ENCODE measurements around the gene CNGB1.

The CNGB1 gene

DNA sequence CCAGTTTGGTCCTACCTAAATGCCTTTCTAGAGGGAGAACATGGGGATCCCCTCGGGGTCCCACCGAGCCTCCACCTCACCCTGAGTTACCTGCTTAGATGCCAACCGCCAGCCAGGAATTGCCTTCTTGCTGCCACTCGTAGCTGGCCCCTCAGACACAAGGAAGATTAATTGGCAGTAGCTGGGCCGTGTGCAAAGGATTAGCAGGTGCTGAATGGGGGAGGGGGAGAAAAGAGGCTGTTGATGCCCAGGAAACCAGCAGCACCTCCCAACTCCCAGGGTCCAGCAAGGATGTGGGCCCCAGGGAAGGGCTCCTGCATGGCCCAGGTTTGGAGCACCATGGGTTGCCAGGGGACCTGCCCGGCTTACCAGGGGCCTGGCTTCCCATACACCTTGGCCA lies at the start of gene CNGB1:
TSS of gene CNGB1 (minus strand) at position 159 of the 400 bp plus-strand sequence. CDS start 3,842 bp downstream, outside the sequence.
- TF ChIP-seq, protein P1, sequence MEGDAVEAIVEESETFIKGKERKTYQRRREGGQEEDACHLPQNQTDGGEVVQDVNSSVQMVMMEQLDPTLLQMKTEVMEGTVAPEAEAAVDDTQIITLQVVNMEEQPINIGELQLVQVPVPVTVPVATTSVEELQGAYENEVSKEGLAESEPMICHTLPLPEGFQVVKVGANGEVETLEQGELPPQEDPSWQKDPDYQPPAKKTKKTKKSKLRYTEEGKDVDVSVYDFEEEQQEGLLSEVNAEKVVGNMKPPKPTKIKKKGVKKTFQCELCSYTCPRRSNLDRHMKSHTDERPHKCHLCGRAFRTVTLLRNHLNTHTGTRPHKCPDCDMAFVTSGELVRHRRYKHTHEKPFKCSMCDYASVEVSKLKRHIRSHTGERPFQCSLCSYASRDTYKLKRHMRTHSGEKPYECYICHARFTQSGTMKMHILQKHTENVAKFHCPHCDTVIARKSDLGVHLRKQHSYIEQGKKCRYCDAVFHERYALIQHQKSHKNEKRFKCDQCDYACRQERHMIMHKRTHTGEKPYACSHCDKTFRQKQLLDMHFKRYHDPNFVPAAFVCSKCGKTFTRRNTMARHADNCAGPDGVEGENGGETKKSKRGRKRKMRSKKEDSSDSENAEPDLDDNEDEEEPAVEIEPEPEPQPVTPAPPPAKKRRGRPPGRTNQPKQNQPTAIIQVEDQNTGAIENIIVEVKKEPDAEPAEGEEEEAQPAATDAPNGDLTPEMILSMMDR (IDR thresholded peaks at IDR 0.05; ENCODE audit: low read depth, low read length): no peak
- H3K4me3 ChIP-seq (ENCODE audit: low read depth, low read length): no peak within 1 kb of the TSS
- in situ Hi-C loops (cut with HindIII; ENCODE audit: low sequenced_read_pairs): no loop called here
- no peak for DNase-seq (ENCODE audit: low read depth, low spot score)

GRCh38 chr16:58019866-58020538 lies 49.1 kb upstream of the CNGB1 start:
- in situ Hi-C loops (cut with HindIII; ENCODE audit: low sequenced_read_pairs): no loop called here
- DNase-seq (ENCODE audit: low read depth, low spot score): no peak
- TF ChIP-seq, protein P1 (IDR thresholded peaks at IDR 0.05; ENCODE audit: low read depth, low read length): no peak
- H3K4me3 ChIP-seq (ENCODE audit: low read depth, low read length): no peak overlapping the region

DNA sequence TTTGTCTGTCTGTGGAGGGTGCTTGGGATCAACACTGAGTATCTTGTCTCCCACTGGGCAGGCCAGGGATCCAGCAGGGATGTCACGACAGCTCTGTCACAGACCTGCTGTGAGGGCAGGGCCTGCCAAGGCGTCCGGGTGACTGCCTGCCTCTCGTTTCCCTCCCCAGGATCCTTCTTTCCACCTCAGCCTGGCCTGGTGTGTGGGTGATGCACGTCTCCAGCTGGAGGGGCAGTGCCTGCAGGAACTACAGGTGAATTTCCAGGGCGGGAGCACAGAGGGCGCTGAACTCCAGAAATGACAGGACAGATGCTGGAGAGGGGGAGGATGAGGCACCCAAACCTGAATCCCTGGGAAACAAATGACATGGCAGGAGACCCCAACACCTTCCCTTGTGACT lies 47.9 kb upstream of the CNGB1 start:
- TF ChIP-seq, protein P1 (IDR thresholded peaks at IDR 0.05; ENCODE audit: low read depth, low read length): no peak
- H3K4me3 ChIP-seq (ENCODE audit: low read depth, low read length): no peak overlapping the region
- in situ Hi-C loops (cut with HindIII; ENCODE audit: low sequenced_read_pairs): no loop called here
- no peak for DNase-seq (ENCODE audit: low read depth, low spot score)

DNA sequence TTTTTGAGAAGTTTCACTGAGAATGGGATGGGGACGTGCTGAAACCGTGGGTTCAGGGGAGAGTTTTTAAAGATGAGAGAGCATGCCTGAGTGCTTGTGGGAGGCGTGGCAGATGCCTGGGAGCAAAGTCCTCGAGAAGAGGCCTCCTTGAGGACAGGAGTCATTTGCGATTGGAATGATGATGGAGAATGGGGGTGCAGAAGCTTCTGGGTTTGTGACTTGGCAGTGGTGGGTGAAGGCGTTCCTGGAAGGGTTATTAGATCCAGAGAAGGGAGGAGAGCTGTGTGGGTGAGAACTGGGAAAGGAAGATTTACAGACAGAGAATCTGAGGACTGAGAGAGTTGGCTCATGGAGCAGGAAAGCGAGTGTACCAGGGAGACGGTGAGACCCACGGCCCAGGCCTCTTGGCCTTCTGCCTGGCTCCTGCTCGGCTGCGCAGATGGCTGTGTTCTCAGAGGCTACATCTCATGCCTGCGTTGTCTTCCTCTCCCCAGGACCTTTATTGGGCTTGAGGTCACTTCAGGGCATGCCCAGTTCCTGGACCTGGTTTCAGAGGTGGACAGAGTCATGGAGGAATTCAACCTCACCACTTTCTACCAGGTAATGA lies 46.0 kb upstream of the CNGB1 start:
- DNase-seq (ENCODE audit: low read depth, low spot score): no peak
- in situ Hi-C loops (cut with HindIII; ENCODE audit: low sequenced_read_pairs): no loop called here
- H3K4me3 ChIP-seq (ENCODE audit: low read depth, low read length): no peak overlapping the region
- TF ChIP-seq, protein P1 (IDR thresholded peaks at IDR 0.05; ENCODE audit: low read depth, low read length): no peak

GRCh38 chr16:58013201-58013956 lies 42.5 kb upstream of the CNGB1 start:
- H3K4me3 ChIP-seq (ENCODE audit: low read depth, low read length): no peak overlapping the region
- in situ Hi-C loops (cut with HindIII; ENCODE audit: low sequenced_read_pairs): no loop called here
- no peak for DNase-seq (ENCODE audit: low read depth, low spot score)
- TF ChIP-seq, protein P1 (IDR thresholded peaks at IDR 0.05; ENCODE audit: low read depth, low read length): no peak

DNA sequence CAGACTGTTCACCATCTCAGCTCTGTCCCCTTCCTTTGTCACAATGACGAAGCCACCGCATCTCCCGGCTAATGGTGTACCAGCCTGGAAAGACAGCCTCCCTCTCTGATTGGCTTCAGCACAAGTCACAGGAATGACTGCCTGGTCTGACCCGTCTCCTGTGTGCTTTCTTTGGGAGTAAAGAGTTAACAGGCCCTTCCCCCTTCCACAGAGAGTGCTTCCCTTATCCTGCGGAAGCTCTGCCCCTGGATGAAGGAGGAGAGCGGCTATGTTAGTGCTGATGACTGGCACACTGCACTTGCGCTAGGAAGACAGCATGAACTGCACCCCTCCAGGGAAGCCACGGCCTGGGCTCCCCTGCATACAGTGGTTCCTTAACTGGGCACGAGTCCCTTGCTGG lies 41.6 kb upstream of the CNGB1 start:
- no peak for DNase-seq (ENCODE audit: low read depth, low spot score)
- H3K4me3 ChIP-seq (ENCODE audit: low read depth, low read length): no peak overlapping the region
- in situ Hi-C loops (cut with HindIII; ENCODE audit: low sequenced_read_pairs): no loop called here
- TF ChIP-seq, protein P1 (IDR thresholded peaks at IDR 0.05; ENCODE audit: low read depth, low read length): no peak
